PFSK-1 (cell line): Measurements from ENCODE around the gene GLRX2.

ENCODE experiments used
- FOXP2 ChIP-seq: optimal IDR thresholded peaks from 2 replicates; pipeline ENCODE3; 2011; ENCODE audit warnings: borderline replicate concordance, control low read depth, inconsistent platforms; ENCODE audit not compliant: insufficient read depth; ENCODE audit errors: extremely low read length, extremely low read depth
- POLR2AphosphoS5 ChIP-seq: IDR thresholded peaks from 2 replicates; pipeline ENCODE4 v1.6.1; 2012; ENCODE audit warnings: low read depth, mild to moderate bottlenecking, control low read depth, low read length, moderate library complexity
- REST ChIP-seq, 2 experiments: IDR thresholded peaks; 2 replicates each; pipeline versions ENCODE4 v1.6.1 to v1.8.0; 2011 to 2012; ENCODE audit warnings: low read depth in 2 of 2, low read length in 2 of 2, control low read depth in 1 of 2, inconsistent platforms in 1 of 2, mild to moderate bottlenecking in 1 of 2, moderate library complexity in 1 of 2; ENCODE audit not compliant: insufficient read depth in 1 of 2
- SIN3A ChIP-seq: IDR thresholded peaks from 2 replicates; pipeline ENCODE4 v1.6.1; 2012; ENCODE audit warnings: mild to moderate bottlenecking, low read length, moderate library complexity, borderline replicate concordance; ENCODE audit not compliant: insufficient read depth
- TAF1 ChIP-seq: IDR thresholded peaks from 2 replicates; pipeline ENCODE4 v1.6.1; 2012; ENCODE audit warnings: low read length, control low read depth, borderline replicate concordance; ENCODE audit not compliant: insufficient read depth

Gene GLRX2

DNA sequence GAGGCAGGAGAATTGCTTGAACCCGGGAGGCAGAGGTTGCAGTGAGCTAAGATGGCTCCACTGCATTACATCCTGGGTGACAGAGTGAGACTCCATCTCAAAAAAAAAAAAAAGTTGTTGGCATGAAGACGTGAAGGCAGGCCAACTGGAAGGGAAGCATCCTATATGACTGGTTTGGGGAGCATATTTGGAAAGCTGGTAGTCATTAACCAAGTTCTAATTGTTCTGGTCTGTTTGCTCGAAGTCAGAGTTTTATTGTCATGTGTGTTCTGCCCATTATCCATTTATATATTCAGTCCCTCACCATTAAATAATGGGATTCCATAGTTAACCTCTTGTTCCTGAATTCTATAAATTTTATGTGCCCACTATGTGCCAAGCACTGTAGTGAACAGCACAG, 3.3 kb upstream of the GLRX2 start:
- TF ChIP-seq FOXP2 (no peak), SIN3A (no peak), REST (IDR thresholded peaks at IDR 0.05; ENCODE audit: insufficient read depth in 1 of 2, low read depth in 2 of 2, low read length in 2 of 2) (no peak), TAF1 (no peak), POLR2AphosphoS5 (no peak)

GRCh38 chr1:193105821-193106177, 585 bp upstream of the GLRX2 start:
- no peak for TF ChIP-seq REST (IDR thresholded peaks at IDR 0.05; ENCODE audit: insufficient read depth in 1 of 2, low read depth in 2 of 2, low read length in 2 of 2)

GRCh38 chr1:193104502-193104906, 710 bp downstream of the GLRX2 start:
- TF ChIP-seq SIN3A = no peak

- TF ChIP-seq FOXP2 (no peak), SIN3A (no peak), TAF1 (no peak), REST (IDR thresholded peaks at IDR 0.05; ENCODE audit: insufficient read depth in 1 of 2, low read depth in 2 of 2, low read length in 2 of 2) (no peak), POLR2AphosphoS5 (no peak)
Observed at GRCh38 chr1:193103759-193104501, 1.3 kb downstream of the GLRX2 start.

- TF ChIP-seq FOXP2 = no peak
Observed at GRCh38 chr1:193102662-193103061, 2.6 kb downstream of the GLRX2 start.

GRCh38 chr1:193094112-193094511, 11.1 kb downstream of the GLRX2 start:
- no peak for TF ChIP-seq TAF1
- TF ChIP-seq SIN3A = no peak
- TF ChIP-seq FOXP2 = no peak

GRCh38 chr1:193090865-193091264, 14.3 kb downstream of the GLRX2 start:
- TF ChIP-seq FOXP2 (no peak), SIN3A (no peak), REST (IDR thresholded peaks at IDR 0.05; ENCODE audit: insufficient read depth in 1 of 2, low read depth in 2 of 2, low read length in 2 of 2) (no peak), POLR2AphosphoS5 (no peak), TAF1 (no peak)
